Neural cell (in vitro differentiated cells): ENCODE data around the gene C2orf74.

Experiments used
- CTCF ChIP-seq: fragments of 450-650 bp; IDR thresholded peaks from 2 replicates; pipeline ENCODE4 v1.5.1; 2014; ENCODE audit warnings: antibody characterized with exemption, mild to moderate bottlenecking, moderate library complexity; ENCODE audit not compliant: poor library complexity, severe bottlenecking
- RAD21 ChIP-seq: fragments of 450-650 bp; conservative IDR thresholded peaks from 2 replicates; pipeline ENCODE4 v1.6.1; 2014; ENCODE audit warnings: antibody characterized with exemption, mild to moderate bottlenecking, moderate library complexity
- REST ChIP-seq: IDR thresholded peaks from 2 replicates; pipeline ENCODE4 v1.6.1; 2012; ENCODE audit warnings: borderline replicate concordance

- TF ChIP-seq REST (no peak), CTCF (no peak), RAD21 (no peak)
Measured at GRCh38 chr2:61181382-61182058, 19.5 kb downstream of the C2orf74 start.
